HFFc6 (cell line): ENCODE measurements around the gene PSMB2. TPM values are rescaled to one million over a fixed set of nuclear protein-coding genes. Genes with fewer than 3 reads are reported as not detected.
"Not testable (repeated sequence)": the region's sequence is repeated elsewhere in the genome, so short reads cannot be mapped to it uniquely, and the experiment has no call there.

Experiments
- DNase-seq: peaks from one replicate; pipeline ENCODE4 v3.0.0-alpha.2; 2018
- H3K27ac Mint-ChIP-seq: 2 replicates; pipeline ENCODE4 v1.8.0; 2020; ENCODE audit warnings: mild to moderate bottlenecking, mixed read lengths
- H3K27me3 Mint-ChIP-seq: 2 replicates; pipeline ENCODE4 v1.8.0; 2021; ENCODE audit warnings: mild to moderate bottlenecking, moderate library complexity, mixed read lengths; ENCODE audit not compliant: insufficient read depth
- H3K36me3 Mint-ChIP-seq: 2 replicates; pipeline ENCODE4 v1.8.0; 2021; ENCODE audit warnings: low read depth, mixed read lengths
- H3K4me1 Mint-ChIP-seq: 2 replicates; pipeline ENCODE4 v1.8.0; 2020; ENCODE audit warnings: low read depth, mixed read lengths
- H3K4me3 Mint-ChIP-seq: 2 replicates; pipeline ENCODE4 v1.8.0; 2020; ENCODE audit warnings: mild to moderate bottlenecking, moderate library complexity, mixed read lengths
- H3K9me3 Mint-ChIP-seq: 2 replicates; pipeline ENCODE4 v1.8.0; 2020; ENCODE audit warnings: mild to moderate bottlenecking, mixed read lengths
- CTCF ChIP-seq: fragments of 200-600 bp; sonication (generic); IDR thresholded peaks from 2 replicates; pipeline ENCODE4 v1.5.0; 2021; ENCODE audit warnings: antibody characterized with exemption, mild to moderate bottlenecking
- long read RNA-seq: library from polyadenylated mRNA; unstranded; transcript quantifications from one replicate; pipeline ENCODE4 v2.0.0, GENCODE V29; 2019
- total RNA-seq, 6 experiments: library from RNA; stranded (reverse); fragmentation: NEBNext Ultra II Directional; extraction: Animal tissue kit (Norgen Biotek cat#: 25700); gene quantifications; 2 replicates in 1 of 6; 3 replicates in 5 of 6; pipeline ENCODE4 v1.2.3, GENCODE V29; 2021

Gene PSMB2
- 100 to 1,000 TPM in 3 of 6 experiments, 10 to 100 TPM in 3; 80.8 to 117 (median 98.1) TPM for total RNA-seq
- long read RNA-seq, transcript PSMB2-201 (6 exons, 2,701 nt), result major isoform, 163 of 185 reads
- long read RNA-seq, partial matches to known transcripts, result 2 of 185 reads
- long read RNA-seq, other reads (novel, unspliced or antisense), result 20 of 185 reads

- Mint-ChIP-seq H3K36me3 (peaks cover 19% of the 10 kb centered on the region), H3K4me3 (peak within 1 kb of the TSS; percentile 100), H3K27ac (peak within 1 kb of the TSS; percentile 100), H3K27me3 (peaks cover 21% of the 10 kb centered on the region), H3K9me3 (peaks cover 3% of the 10 kb centered on the region), H3K4me1 (peaks cover 41% of the 10 kb centered on the region)
- DNase-seq, result peak; percentile 94
- TF ChIP-seq CTCF, result no peak
Measured at GRCh38 chr1:35641233-35641866, at the start of gene PSMB2. TSS of gene PSMB2 (minus strand) at chr1:35641526. CDS start at chr1:35641432, 94 bp downstream.

GRCh38 chr1:35691080-35691479, 49.8 kb upstream of the PSMB2 start:
- Mint-ChIP-seq H3K9me3 (no peaks in the 10 kb centered on the region), H3K27me3 (peaks cover 51% of the 10 kb centered on the region)
- TF ChIP-seq CTCF, result no peak

GRCh38 chr1:35690103-35690502, 48.8 kb upstream of the PSMB2 start:
- not testable (repeated sequence) for DNase-seq, H3K9me3 Mint-ChIP-seq, H3K27ac Mint-ChIP-seq, H3K36me3 Mint-ChIP-seq, H3K4me3 Mint-ChIP-seq, H3K4me1 Mint-ChIP-seq
- peaks cover 51% of the 10 kb centered on the region for H3K27me3 Mint-ChIP-seq

More at GRCh38 chr1:35691080-35691479, 49.8 kb upstream of the PSMB2 start:
- Mint-ChIP-seq H3K4me3 (no peak overlapping the region), H3K4me1 (no peaks in the 10 kb centered on the region), H3K36me3 (no peaks in the 10 kb centered on the region), H3K27ac (no peak overlapping the region)
- DNase-seq, result no peak

- Mint-ChIP-seq H3K9me3 (no peaks in the 10 kb centered on the region), H3K4me1 (no peaks in the 10 kb centered on the region), H3K27me3 (peaks cover 53% of the 10 kb centered on the region), H3K4me3 (no peak overlapping the region), H3K27ac (no peak overlapping the region), H3K36me3 (no peaks in the 10 kb centered on the region)
- DNase-seq, result no peak
- TF ChIP-seq CTCF, result no peak
Measured at GRCh38 chr1:35688161-35688560, 46.8 kb upstream of the PSMB2 start.

GRCh38 chr1:35683012-35683411, 41.7 kb upstream of the PSMB2 start:
- TF ChIP-seq CTCF, result no peak
- DNase-seq, result no peak
- H3K27ac Mint-ChIP-seq, result no peak overlapping the region
- H3K36me3 Mint-ChIP-seq, result no peaks in the 10 kb centered on the region
- no peaks in the 10 kb centered on the region for H3K9me3 Mint-ChIP-seq
- H3K4me1 Mint-ChIP-seq, result no peaks in the 10 kb centered on the region
- H3K27me3 Mint-ChIP-seq, result peaks cover 34% of the 10 kb centered on the region
- H3K4me3 Mint-ChIP-seq, result no peak overlapping the region

- TF ChIP-seq CTCF, result no peak
- H3K4me1 Mint-ChIP-seq, result no peaks in the 10 kb centered on the region
- no peak for DNase-seq
- H3K36me3 Mint-ChIP-seq, result no peaks in the 10 kb centered on the region
- no peak overlapping the region for H3K27ac Mint-ChIP-seq
- H3K4me3 Mint-ChIP-seq, result no peak overlapping the region
- H3K9me3 Mint-ChIP-seq, result no peaks in the 10 kb centered on the region
- peaks cover 24% of the 10 kb centered on the region for H3K27me3 Mint-ChIP-seq
Measured at GRCh38 chr1:35680271-35680670, 38.9 kb upstream of the PSMB2 start.
